Measurements from ENCODE around the gene CYP11A1.

CYP11A1 gene

GRCh38 chr15:74322558-74323180 lies 44.8 kb downstream of the CYP11A1 start:
- DNase-seq (ENCODE audit: low read depth in 2 of 2) = peak; percentile 26 to 35

- DNase-seq (ENCODE audit: low read depth in 2 of 2) = peak in 1 of 2 donors; percentile 23
Observed at GRCh38 chr15:74320352-74321247, 46.8 kb downstream of the CYP11A1 start.

GRCh38 chr15:74319596-74320351 lies 47.7 kb downstream of the CYP11A1 start:
- DNase-seq (ENCODE audit: low read depth in 2 of 2) = no peak

GRCh38 chr15:74319138-74319460 lies 48.3 kb downstream of the CYP11A1 start:
- no peak for DNase-seq (ENCODE audit: low read depth in 2 of 2)

- DNase-seq (ENCODE audit: low read depth in 2 of 2) = no peak
Observed at GRCh38 chr15:74318376-74319137, 48.9 kb downstream of the CYP11A1 start.

GRCh38 chr15:74317820-74318375 lies 49.5 kb downstream of the CYP11A1 start:
- DNase-seq (ENCODE audit: low read depth in 2 of 2) = no peak

GRCh38 chr15:74316141-74316540 lies 51.3 kb downstream of the CYP11A1 start:
- no peak for DNase-seq (ENCODE audit: low read depth in 2 of 2)

GRCh38 chr15:74315626-74316025 lies 51.8 kb downstream of the CYP11A1 start:
- DNase-seq (ENCODE audit: low read depth in 2 of 2) = no peak

GRCh38 chr15:74314795-74315438 lies 52.5 kb downstream of the CYP11A1 start:
- no peak for DNase-seq (ENCODE audit: low read depth in 2 of 2)

- DNase-seq (ENCODE audit: low read depth in 2 of 2) = no peak
Observed at GRCh38 chr15:74313889-74314288, 53.6 kb downstream of the CYP11A1 start.

GRCh38 chr15:74312445-74313007 lies 54.9 kb downstream of the CYP11A1 start:
- no peak for DNase-seq (ENCODE audit: low read depth in 2 of 2)

GRCh38 chr15:74311734-74312444 lies 55.6 kb downstream of the CYP11A1 start:
- DNase-seq (ENCODE audit: low read depth in 2 of 2) = no peak

- no peak for DNase-seq (ENCODE audit: low read depth in 2 of 2)
Observed at GRCh38 chr15:74307827-74308811, 59.3 kb downstream of the CYP11A1 start.

GRCh38 chr15:74306781-74307217 lies 60.6 kb downstream of the CYP11A1 start:
- DNase-seq (ENCODE audit: low read depth in 2 of 2) = no peak

- DNase-seq (ENCODE audit: low read depth in 2 of 2) = no peak
Observed at GRCh38 chr15:74305687-74306086, 61.8 kb downstream of the CYP11A1 start.

- no peak for DNase-seq (ENCODE audit: low read depth in 2 of 2)
Observed at GRCh38 chr15:74304431-74304830, 63.0 kb downstream of the CYP11A1 start.

- no peak for DNase-seq (ENCODE audit: low read depth in 2 of 2)
Observed at GRCh38 chr15:74303741-74304309, 63.6 kb downstream of the CYP11A1 start.

GRCh38 chr15:74302821-74303359 lies 64.6 kb downstream of the CYP11A1 start:
- DNase-seq (ENCODE audit: low read depth in 2 of 2) = peak; percentile 11 to 41
